Breast epithelium (tissue), 3 donors: ENCODE results near the gene ACER1.

Experiments used
- CTCF ChIP-seq, 3 donors: fragments of 450-650 bp; IDR thresholded peaks; one replicate each; pipeline ENCODE4 v1.5.1; 2016 to 2017; ENCODE audit warnings: antibody characterized with exemption in 3 of 3, mild to moderate bottlenecking in 3 of 3, moderate library complexity in 3 of 3
- POLR2A ChIP-seq: fragments of 450-650 bp; IDR thresholded peaks from one replicate; pipeline ENCODE4 v1.6.1; 2016; ENCODE audit warnings: antibody characterized with exemption, mild to moderate bottlenecking, moderate library complexity
- POLR2AphosphoS5 ChIP-seq, 3 donors: sonication (generic); formaldehyde crosslinking; IDR thresholded peaks; one replicate each; pipeline ENCODE4 v1.6.1; 2017; ENCODE audit warnings: antibody characterized with exemption in 3 of 3

GRCh38 chr19:6263306-6263705, 70.1 kb downstream of the ACER1 start:
- no peak for TF ChIP-seq POLR2AphosphoS5 (IDR thresholded peaks at IDR 0.05)
- TF ChIP-seq CTCF (IDR thresholded peaks at IDR 0.05), result no peak
- TF ChIP-seq POLR2A, result no peak
